ENCODE data around the gene DRAP1. TPM values are rescaled to one million over a fixed set of nuclear protein-coding genes. Genes with fewer than 3 reads are reported as not detected.

Gene DRAP1
- total RNA-seq, 2 donors from 2014 or later = 53.4 to 91.5 TPM

DNA sequence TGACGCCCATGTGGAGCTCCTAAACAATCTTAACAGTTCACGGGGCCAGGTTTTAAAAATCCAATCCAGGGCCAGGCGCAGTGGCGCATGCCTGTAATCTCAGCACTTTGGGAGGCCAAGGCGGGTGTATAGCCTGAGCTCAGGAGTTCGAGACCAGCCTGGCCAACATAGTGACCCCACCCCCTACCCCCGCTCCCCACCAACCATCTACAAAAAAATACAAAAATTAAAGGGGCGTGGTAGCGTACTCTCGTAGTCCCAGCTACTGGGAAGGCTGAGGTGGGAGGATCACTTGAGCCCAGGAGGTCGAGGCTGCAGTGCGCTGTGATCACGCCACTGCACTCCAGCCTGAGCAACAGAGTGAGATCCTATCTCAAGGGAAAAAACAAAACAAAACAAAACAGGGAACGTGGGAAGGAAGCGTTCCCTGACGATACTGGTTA lies 41.6 kb downstream of the DRAP1 start:
- DNase-seq = no peak
- peak overlapping the region; percentile 94 for H3K4me3 ChIP-seq
- peak overlapping the region; percentile 92 for H3K27ac ChIP-seq
- peaks cover 11% of the 10 kb centered on the region for H3K4me1 ChIP-seq
- H3K9ac ChIP-seq (ENCODE audit: low read depth in 2 of 2, low read length in 2 of 2) = peak overlapping the region; percentile 82 to 96
- H3K9me3 ChIP-seq = no peaks in the 10 kb centered on the region
- TF ChIP-seq, protein P1, sequence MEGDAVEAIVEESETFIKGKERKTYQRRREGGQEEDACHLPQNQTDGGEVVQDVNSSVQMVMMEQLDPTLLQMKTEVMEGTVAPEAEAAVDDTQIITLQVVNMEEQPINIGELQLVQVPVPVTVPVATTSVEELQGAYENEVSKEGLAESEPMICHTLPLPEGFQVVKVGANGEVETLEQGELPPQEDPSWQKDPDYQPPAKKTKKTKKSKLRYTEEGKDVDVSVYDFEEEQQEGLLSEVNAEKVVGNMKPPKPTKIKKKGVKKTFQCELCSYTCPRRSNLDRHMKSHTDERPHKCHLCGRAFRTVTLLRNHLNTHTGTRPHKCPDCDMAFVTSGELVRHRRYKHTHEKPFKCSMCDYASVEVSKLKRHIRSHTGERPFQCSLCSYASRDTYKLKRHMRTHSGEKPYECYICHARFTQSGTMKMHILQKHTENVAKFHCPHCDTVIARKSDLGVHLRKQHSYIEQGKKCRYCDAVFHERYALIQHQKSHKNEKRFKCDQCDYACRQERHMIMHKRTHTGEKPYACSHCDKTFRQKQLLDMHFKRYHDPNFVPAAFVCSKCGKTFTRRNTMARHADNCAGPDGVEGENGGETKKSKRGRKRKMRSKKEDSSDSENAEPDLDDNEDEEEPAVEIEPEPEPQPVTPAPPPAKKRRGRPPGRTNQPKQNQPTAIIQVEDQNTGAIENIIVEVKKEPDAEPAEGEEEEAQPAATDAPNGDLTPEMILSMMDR (IDR thresholded peaks at IDR 0.05) = no peak
- intact Hi-C loops (cut with DNase I) = loop anchor here (5.0 kb wide), 1 partner anchor 41 kb away; the partner anchor contains the start of genes BANF1 and EIF1AD
- H3K27me3 ChIP-seq = no peaks in the 10 kb centered on the region
- H3K36me3 ChIP-seq = peaks cover 10% of the 10 kb centered on the region

DNA sequence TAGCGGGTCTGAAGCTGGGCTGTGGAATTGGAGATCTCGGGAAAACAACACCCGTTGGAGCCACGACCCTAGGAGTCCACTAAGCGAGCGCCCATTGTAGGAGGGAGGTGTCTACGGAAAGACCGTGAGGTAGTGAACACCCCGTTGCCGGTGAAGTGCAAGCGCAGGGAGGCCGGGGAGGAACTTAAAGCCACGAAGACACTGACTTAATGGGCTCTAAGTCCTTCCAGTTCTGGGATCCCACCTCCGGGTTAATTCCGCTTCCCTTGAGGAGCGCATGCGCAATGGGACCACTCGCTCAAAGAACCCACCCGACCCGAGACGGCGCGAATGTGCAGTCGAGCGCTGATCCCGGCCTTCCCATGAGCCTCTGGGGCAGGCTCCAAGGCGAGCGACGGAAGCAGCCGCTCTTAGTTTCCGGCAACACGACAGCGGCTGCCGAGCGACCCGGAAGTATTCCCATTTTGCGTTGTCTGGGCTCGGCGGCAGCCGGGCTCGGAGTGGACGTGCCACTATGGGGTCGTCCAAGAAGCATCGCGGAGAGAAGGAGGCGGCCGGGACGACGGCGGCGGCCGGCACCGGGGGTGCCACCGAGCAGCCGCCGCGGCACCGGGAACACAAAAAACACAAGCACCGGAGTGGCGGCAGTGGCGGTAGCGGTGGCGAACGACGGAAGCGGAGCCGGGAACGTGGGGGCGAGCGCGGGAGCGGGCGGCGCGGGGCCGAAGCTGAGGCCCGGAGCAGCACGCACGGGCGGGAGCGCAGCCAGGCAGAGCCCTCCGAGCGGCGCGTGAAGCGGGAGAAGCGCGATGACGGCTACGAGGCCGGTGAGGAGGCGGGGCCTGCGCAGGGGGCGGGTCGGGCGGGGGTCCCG lies 42.3 kb downstream of the DRAP1 start, which contains the start of gene SART1:
SART1 (plus strand) TSS at position 468 of the 874 bp plus-strand sequence; CDS start at position 515, 47 bp downstream.
- TF ChIP-seq, protein P1 (IDR thresholded peaks at IDR 0.05) = no peak
- intact Hi-C loops (cut with DNase I) = loop anchor here (5.0 kb wide), 1 partner anchor 41 kb away; the partner anchor contains the start of genes BANF1 and EIF1AD
- DNase-seq = peak; percentile 97

DNA sequence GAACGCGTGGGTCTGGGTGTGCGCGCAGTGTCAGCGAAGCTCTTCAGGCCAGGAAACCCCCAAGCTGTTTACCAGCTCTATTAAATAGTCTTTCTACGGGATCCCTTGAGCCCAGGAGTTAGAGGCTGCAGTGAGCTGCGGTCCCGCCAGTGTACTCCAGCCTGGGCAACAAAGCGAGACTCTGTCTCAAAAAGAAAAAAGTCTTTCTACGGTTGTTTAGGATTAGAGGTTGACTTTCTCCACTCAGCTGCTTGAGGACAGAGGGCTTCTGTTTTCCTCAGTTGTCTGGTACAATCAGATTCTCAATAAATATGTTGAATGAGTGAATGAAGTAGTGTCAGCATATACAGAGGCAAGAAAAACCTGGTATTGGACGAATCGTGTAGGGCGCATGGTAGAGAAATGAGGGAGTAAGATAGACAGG lies 42.9 kb downstream of the DRAP1 start:
- H3K9me3 ChIP-seq = no peaks in the 10 kb centered on the region
- peak overlapping the region; percentile 94 for H3K4me3 ChIP-seq
- no peak for DNase-seq
- intact Hi-C loops (cut with DNase I) = loop anchor here (5.0 kb wide), 1 partner anchor 40 kb away; the partner anchor contains the start of genes BANF1 and EIF1AD
- H3K27me3 ChIP-seq = no peaks in the 10 kb centered on the region
- peak overlapping the region; percentile 70 to 82 for H3K9ac ChIP-seq (ENCODE audit: low read depth in 2 of 2, low read length in 2 of 2)
- peaks cover 11% of the 10 kb centered on the region for H3K4me1 ChIP-seq
- TF ChIP-seq, protein P1 (IDR thresholded peaks at IDR 0.05) = no peak
- peak overlapping the region; percentile 92 for H3K27ac ChIP-seq
- H3K36me3 ChIP-seq = peaks cover 23% of the 10 kb centered on the region

More for the DNA sequence above, 42.3 kb downstream of the DRAP1 start, which contains the start of gene SART1:
- Histone ChIP-seq H3K4me1 (peaks cover 11% of the 10 kb centered on the region), H3K9me3 (no peaks in the 10 kb centered on the region), H3K27me3 (no peaks in the 10 kb centered on the region), H3K27ac (peak within 1 kb of the TSS; percentile 92), H3K4me3 (peak within 1 kb of the TSS; percentile 94), H3K36me3 (peaks cover 17% of the 10 kb centered on the region), H3K9ac (ENCODE audit: low read depth in 2 of 2, low read length in 2 of 2) (peak within 1 kb of the TSS; percentile 82 to 96)

DNA sequence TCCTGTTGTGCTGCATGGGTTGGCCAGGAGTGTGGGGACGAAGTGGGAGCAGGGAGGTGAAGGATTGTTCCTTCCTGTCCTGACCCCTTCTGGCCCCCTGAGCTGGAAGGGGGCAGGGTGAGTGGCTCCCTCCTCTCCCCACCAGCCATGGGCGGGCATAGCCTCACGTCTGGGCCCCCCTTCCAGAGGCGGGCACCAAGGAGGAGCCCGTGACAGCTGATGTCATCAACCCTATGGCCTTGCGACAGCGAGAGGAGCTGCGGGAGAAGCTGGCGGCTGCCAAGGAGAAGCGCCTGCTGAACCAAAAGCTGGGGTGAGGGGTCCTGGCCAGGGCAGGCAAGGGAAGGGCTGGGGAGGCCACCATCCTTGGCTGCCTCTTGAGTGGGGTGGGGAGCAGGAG lies 45.7 kb downstream of the DRAP1 start:
- H3K36me3 ChIP-seq = peaks cover 29% of the 10 kb centered on the region
- TF ChIP-seq, protein P1 (IDR thresholded peaks at IDR 0.05) = no peak

DNA sequence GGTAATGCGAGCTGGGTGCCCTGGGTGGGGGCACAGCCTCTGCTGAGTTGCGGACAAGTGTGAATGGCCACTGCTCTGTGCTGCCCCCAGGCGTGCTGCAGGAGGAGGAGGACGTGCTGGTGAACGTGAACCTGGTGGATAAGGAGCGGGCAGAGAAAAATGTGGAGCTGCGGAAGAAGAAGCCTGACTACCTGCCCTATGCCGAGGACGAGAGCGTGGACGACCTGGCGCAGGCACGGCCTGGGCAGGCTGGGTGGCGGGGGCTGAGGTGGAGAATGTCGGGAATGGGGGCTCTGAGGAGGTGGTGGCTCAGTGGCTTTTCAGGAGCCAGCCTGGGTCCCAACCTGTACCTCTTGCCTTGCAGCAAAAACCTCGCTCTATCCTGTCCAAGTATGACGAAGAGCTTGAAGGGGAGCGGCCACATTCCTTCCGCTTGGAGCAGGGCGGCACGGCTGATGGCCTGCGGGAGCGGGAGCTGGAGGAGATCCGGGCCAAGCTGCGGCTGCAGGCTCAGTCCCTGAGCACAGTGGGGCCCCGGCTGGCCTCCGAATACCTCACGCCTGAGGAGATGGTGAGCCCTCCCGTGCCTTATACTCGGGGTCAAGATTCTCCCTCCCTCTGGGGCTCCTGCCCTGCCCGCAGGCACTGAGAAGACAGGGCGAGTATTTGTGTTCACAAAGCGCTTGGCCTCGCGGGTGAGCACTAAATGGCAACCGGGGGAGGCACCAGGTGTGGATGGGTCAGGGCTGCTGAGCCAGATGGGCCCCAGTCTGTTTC lies 46.9 kb downstream of the DRAP1 start:
- H3K27me3 ChIP-seq = no peaks in the 10 kb centered on the region
- no peak for DNase-seq
- intact Hi-C loops (cut with DNase I) = no loop called here
- H3K9ac ChIP-seq (ENCODE audit: low read depth in 2 of 2, low read length in 2 of 2) = no peak overlapping the region
- TF ChIP-seq, protein P1 (IDR thresholded peaks at IDR 0.05) = no peak
- peaks cover 11% of the 10 kb centered on the region for H3K4me1 ChIP-seq
- no peak overlapping the region for H3K27ac ChIP-seq
- H3K9me3 ChIP-seq = no peaks in the 10 kb centered on the region
- no peak overlapping the region for H3K4me3 ChIP-seq
- peaks cover 29% of the 10 kb centered on the region for H3K36me3 ChIP-seq

More for the DNA sequence above, 45.7 kb downstream of the DRAP1 start:
- DNase-seq = no peak
- Histone ChIP-seq H3K4me3 (no peak overlapping the region), H3K4me1 (peaks cover 11% of the 10 kb centered on the region), H3K27ac (no peak overlapping the region), H3K9ac (ENCODE audit: low read depth in 2 of 2, low read length in 2 of 2) (no peak overlapping the region), H3K9me3 (no peaks in the 10 kb centered on the region), H3K27me3 (no peaks in the 10 kb centered on the region)
- intact Hi-C loops (cut with DNase I) = loop anchor here (5.0 kb wide), 1 partner anchor 37 kb away; the partner anchor contains the start of genes BANF1 and EIF1AD

Measured in colonic mucosa (tissue), 4 donors.